ENCODE measurements around the gene AQP12B. TPM values are rescaled to one million over a fixed set of nuclear protein-coding genes. Genes with fewer than 3 reads are reported as not detected.

AQP12B gene
- total and polyA plus RNA-seq, 10 of the 15 experiments (the other 5 are each of a cell fraction or from before 2014, with no cell fraction given): not detected

DNA sequence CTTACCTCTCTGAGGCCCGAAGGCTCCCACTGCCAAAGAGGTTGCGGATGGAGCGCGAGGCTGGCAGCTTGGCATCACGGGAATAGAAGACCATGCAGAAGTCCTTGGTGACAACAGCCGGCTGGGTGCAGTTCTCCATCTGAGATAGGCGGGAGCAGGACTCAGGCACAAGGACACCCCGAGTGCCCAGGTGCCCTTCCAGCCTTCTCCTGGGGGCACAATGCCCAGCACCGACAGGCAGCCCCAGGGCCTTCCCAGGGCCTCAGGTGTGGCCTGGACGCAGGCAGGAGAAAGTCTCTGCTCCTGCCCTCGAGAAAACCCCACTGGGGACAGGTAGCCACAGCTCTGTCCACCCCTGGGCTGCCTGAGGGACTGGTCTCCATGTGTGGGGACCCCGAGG, 42.6 kb upstream of the AQP12B start (continued):
- TF ChIP-seq, protein P1, sequence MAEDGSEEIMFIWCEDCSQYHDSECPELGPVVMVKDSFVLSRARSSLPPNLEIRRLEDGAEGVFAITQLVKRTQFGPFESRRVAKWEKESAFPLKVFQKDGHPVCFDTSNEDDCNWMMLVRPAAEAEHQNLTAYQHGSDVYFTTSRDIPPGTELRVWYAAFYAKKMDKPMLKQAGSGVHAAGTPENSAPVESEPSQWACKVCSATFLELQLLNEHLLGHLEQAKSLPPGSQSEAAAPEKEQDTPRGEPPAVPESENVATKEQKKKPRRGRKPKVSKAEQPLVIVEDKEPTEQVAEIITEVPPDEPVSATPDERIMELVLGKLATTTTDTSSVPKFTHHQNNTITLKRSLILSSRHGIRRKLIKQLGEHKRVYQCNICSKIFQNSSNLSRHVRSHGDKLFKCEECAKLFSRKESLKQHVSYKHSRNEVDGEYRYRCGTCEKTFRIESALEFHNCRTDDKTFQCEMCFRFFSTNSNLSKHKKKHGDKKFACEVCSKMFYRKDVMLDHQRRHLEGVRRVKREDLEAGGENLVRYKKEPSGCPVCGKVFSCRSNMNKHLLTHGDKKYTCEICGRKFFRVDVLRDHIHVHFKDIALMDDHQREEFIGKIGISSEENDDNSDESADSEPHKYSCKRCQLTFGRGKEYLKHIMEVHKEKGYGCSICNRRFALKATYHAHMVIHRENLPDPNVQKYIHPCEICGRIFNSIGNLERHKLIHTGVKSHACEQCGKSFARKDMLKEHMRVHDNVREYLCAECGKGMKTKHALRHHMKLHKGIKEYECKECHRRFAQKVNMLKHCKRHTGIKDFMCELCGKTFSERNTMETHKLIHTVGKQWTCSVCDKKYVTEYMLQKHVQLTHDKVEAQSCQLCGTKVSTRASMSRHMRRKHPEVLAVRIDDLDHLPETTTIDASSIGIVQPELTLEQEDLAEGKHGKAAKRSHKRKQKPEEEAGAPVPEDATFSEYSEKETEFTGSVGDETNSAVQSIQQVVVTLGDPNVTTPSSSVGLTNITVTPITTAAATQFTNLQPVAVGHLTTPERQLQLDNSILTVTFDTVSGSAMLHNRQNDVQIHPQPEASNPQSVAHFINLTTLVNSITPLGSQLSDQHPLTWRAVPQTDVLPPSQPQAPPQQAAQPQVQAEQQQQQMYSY (CRISPR knock-in tag; IDR thresholded peaks at IDR 0.05): no peak
- TF ChIP-seq YBX1 (IDR thresholded peaks at IDR 0.05) (no peak), SPI1 (IDR thresholded peaks at IDR 0.05; ENCODE audit: borderline replicate concordance, insufficient read depth, low read depth, low read length) (no peak)

DNA sequence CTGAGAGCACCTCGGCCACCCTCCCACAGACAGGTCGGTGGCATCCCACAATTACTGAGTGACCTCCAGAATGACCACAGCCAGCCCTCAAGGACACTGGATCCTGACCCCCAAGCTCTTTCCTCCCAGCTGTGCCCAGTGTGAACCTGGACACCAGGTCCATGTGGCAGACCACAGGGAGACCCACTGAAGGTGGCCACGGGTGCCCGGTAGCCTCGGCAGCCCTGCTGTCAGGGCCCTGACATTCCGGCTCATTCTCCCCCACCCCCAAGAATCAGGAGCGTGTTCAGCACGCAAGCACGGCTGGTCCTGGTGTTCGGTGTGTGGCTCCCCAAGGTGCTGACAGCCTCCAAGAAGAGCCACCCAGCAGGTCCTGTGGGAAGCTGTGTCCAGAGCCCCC, 41.7 kb upstream of the AQP12B start:
- H3K36me3 ChIP-seq (ENCODE audit: control insufficient read depth in 2 of 2, insufficient read depth in 2 of 2, low read length in 1 of 2): no peaks in the 10 kb centered on the region
- SMC1A ChIA-PET (ENCODE audit: uncharacterized antibody, unreplicated experiment): no interaction called here
- POLR2A ChIA-PET: no interaction called here
- no peaks in the 10 kb centered on the region for H3K9me3 ChIP-seq (replicated peaks; ENCODE audit: control insufficient read depth, insufficient read depth, low read length)
- no TSS peak for BruUV-seq (replicated peaks)
- no peak overlapping the region for H3K4me3 ChIP-seq
- no peak for ATAC-seq
- no peak overlapping the region for H3K4me2 ChIP-seq (ENCODE audit: control insufficient read depth, insufficient read depth)
- no peak for FAIRE-seq
- H2AFZ ChIP-seq (ENCODE audit: control insufficient read depth, low read depth, low read length): no peak overlapping the region
- H3K9ac ChIP-seq (ENCODE audit: control insufficient read depth, insufficient read depth, low read length): no peak overlapping the region
- intact Hi-C loops (cut with micrococcal nuclease; ENCODE audit: unreplicated experiment) (no loop called here), in situ Hi-C loops (cut with MboI) (no loop called here)
- no peaks in the 10 kb centered on the region for H3K79me2 ChIP-seq (ENCODE audit: control insufficient read depth, insufficient read depth, low read length)
- no peaks in the 10 kb centered on the region for H4K20me1 ChIP-seq (ENCODE audit: control insufficient read depth, insufficient read depth)
- 45% methylated on average over 10 of the region's 10 CpGs for WGBS (ENCODE audit: insufficient coverage, insufficient replicate concordance, low lambda C conversion rate, missing lambda C conversion rate)
- RAD21 ChIA-PET (ENCODE audit: unreplicated experiment): no interaction called here
- TF ChIP-seq, protein P2, sequence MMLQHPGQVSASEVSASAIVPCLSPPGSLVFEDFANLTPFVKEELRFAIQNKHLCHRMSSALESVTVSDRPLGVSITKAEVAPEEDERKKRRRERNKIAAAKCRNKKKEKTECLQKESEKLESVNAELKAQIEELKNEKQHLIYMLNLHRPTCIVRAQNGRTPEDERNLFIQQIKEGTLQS (IDR thresholded peaks at IDR 0.05; ENCODE audit: borderline replicate concordance, extremely low read depth, low read depth, low read length): no peak
- TF ChIP-seq, protein P3, sequence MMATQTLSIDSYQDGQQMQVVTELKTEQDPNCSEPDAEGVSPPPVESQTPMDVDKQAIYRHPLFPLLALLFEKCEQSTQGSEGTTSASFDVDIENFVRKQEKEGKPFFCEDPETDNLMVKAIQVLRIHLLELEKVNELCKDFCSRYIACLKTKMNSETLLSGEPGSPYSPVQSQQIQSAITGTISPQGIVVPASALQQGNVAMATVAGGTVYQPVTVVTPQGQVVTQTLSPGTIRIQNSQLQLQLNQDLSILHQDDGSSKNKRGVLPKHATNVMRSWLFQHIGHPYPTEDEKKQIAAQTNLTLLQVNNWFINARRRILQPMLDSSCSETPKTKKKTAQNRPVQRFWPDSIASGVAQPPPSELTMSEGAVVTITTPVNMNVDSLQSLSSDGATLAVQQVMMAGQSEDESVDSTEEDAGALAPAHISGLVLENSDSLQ (IDR thresholded peaks at IDR 0.05): no peak
- TF ChIP-seq RAD21 (IDR thresholded peaks at IDR 0.05; ENCODE audit: insufficient read depth, low read depth, low read length) (no peak), RCOR1 (conservative IDR thresholded peaks at IDR 0.05; ENCODE audit: low read depth, low read length) (no peak), GABPA (IDR thresholded peaks at IDR 0.05; ENCODE audit: low read depth) (no peak), NR2C1 (IDR thresholded peaks at IDR 0.05) (no peak)
- no peak overlapping the region for H3K27ac ChIP-seq (ENCODE audit: control insufficient read depth, insufficient read depth)
- no peak for DNase-seq (ENCODE audit: low read depth, low spot score)
- no peaks in the 10 kb centered on the region for H3K4me1 ChIP-seq (ENCODE audit: control insufficient read depth, insufficient read depth, low read length)
- no peaks in the 10 kb centered on the region; a peak in 1 of 4 replicates for H3K27me3 ChIP-seq (replicated peaks in 1 of 2; ENCODE audit: control insufficient read depth in 2 of 2, insufficient read depth in 2 of 2, low read length in 1 of 2)
- CTCF ChIA-PET: no interaction called here
